ENCODE data around the gene PTPRCAP.

- TF ChIP-seq, protein P1, sequence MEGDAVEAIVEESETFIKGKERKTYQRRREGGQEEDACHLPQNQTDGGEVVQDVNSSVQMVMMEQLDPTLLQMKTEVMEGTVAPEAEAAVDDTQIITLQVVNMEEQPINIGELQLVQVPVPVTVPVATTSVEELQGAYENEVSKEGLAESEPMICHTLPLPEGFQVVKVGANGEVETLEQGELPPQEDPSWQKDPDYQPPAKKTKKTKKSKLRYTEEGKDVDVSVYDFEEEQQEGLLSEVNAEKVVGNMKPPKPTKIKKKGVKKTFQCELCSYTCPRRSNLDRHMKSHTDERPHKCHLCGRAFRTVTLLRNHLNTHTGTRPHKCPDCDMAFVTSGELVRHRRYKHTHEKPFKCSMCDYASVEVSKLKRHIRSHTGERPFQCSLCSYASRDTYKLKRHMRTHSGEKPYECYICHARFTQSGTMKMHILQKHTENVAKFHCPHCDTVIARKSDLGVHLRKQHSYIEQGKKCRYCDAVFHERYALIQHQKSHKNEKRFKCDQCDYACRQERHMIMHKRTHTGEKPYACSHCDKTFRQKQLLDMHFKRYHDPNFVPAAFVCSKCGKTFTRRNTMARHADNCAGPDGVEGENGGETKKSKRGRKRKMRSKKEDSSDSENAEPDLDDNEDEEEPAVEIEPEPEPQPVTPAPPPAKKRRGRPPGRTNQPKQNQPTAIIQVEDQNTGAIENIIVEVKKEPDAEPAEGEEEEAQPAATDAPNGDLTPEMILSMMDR (IDR thresholded peaks at IDR 0.05; ENCODE audit: poor library complexity, severe bottlenecking): no peak
- TF ChIP-seq RAD21 (conservative IDR thresholded peaks at IDR 0.05) (no peak), SMC3 (conservative IDR thresholded peaks at IDR 0.05; ENCODE audit: poor library complexity) (no peak), EP300 (conservative IDR thresholded peaks at IDR 0.05; ENCODE audit: poor library complexity, severe bottlenecking) (no peak), MXI1 (conservative IDR thresholded peaks at IDR 0.05; ENCODE audit: poor library complexity, severe bottlenecking) (no peak), EZH2 (IDR thresholded peaks at IDR 0.05; ENCODE audit: borderline replicate concordance, insufficient read depth, low read length, poor library complexity, severe bottlenecking) (no peak), TAF1 (IDR thresholded peaks at IDR 0.05; ENCODE audit: low read depth) (no peak), POLR2AphosphoS5 (IDR thresholded peaks at IDR 0.05) (no peak)
- TF ChIP-seq, protein P2, sequence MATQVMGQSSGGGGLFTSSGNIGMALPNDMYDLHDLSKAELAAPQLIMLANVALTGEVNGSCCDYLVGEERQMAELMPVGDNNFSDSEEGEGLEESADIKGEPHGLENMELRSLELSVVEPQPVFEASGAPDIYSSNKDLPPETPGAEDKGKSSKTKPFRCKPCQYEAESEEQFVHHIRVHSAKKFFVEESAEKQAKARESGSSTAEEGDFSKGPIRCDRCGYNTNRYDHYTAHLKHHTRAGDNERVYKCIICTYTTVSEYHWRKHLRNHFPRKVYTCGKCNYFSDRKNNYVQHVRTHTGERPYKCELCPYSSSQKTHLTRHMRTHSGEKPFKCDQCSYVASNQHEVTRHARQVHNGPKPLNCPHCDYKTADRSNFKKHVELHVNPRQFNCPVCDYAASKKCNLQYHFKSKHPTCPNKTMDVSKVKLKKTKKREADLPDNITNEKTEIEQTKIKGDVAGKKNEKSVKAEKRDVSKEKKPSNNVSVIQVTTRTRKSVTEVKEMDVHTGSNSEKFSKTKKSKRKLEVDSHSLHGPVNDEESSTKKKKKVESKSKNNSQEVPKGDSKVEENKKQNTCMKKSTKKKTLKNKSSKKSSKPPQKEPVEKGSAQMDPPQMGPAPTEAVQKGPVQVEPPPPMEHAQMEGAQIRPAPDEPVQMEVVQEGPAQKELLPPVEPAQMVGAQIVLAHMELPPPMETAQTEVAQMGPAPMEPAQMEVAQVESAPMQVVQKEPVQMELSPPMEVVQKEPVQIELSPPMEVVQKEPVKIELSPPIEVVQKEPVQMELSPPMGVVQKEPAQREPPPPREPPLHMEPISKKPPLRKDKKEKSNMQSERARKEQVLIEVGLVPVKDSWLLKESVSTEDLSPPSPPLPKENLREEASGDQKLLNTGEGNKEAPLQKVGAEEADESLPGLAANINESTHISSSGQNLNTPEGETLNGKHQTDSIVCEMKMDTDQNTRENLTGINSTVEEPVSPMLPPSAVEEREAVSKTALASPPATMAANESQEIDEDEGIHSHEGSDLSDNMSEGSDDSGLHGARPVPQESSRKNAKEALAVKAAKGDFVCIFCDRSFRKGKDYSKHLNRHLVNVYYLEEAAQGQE (IDR thresholded peaks at IDR 0.05; ENCODE audit: borderline replicate concordance): no peak
Observed at GRCh38 chr11:67387069-67387468, 50.4 kb downstream of the PTPRCAP start.

Measured in neural cell (in vitro differentiated cells).